Pons (tissue), 1 donor: ENCODE data around the gene LSG1.

ENCODE experiments used
- DNase-seq: peaks from one replicate; pipeline ENCODE4 v3.0.0-alpha.2; 2016; ENCODE audit warnings: low spot score

The LSG1 gene

DNA sequence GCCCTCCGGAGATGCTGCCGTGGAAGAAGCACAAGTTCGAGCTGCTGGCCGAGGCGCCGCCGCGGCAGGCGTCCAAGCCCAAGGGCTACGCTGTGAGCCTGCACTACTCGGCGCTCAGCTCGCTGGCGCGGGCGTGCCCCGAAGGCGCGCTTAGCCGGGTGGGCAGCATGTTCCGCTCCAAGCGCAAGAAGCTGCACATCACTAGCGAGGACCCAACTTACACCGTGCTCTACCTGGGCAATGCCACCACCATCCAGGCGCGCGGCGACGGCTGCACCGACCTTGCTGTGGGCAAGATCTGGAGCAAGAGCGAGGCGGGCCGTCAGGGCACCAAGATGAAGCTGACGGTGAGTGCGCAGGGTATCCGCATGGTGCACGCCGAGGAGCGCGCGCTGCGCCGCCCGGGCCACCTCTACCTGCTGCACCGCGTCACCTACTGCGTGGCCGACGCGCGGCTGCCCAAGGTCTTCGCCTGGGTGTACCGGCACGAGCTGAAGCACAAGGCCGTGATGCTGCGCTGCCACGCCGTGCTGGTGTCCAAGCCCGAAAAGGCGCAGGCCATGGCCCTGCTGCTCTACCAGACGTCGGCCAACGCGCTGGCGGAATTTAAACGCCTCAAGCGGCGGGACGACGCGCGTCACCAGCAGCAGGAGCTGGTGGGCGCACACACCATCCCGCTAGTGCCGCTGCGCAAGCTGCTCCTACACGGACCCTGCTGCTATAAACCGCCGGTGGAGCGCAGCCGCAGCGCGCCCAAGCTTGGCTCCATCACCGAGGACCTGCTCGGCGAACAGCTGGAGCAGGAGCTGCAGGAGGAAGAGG is 15.0 kb upstream of the LSG1 start:
- DNase-seq: no peak

GRCh38 chr3:194686414-194686815 is 14.4 kb upstream of the LSG1 start:
- DNase-seq: no peak

DNA sequence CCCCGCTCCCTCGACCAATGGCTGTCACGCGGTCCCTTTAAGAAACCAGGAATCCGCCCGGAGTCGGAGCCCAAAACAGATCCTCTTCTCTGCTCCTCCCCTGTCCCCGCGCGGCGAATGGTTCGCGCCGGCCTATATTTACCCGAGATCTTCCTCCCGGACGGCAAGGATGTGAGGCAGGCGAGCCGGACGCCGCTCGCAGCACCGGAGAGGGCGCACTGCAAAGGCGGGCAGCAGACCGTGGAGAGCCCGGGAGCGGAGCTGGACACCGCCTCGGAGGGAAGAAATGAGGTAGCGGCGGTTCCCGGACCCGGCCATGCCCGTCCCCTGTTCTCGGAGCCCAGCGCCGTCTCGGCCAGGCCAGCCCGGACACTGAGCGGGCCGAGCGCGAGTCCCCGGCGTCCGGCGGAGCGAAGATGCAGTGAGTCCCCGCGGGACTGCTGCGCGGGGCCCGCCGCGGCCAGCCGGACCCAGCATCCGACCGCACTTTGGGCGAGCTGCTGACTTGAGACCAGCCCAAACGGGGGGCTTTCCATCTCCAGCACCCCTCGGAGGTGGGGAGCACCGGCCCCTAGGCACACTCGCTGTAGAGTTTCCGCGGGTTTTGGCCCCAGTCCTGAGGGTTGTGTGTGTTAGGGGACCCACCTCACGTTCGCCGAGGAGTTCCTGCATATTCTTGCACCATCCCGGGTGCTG is 13.9 kb upstream of the LSG1 start, which contains the start of gene FAM43A:
Gene FAM43A, plus strand, starts transcription at position 166 of the 696 bp plus-strand sequence. CDS start 944 bp downstream, outside the sequence.
- peak; percentile 80 for DNase-seq

- no peak for DNase-seq
Measured at GRCh38 chr3:194685065-194685717, 13.2 kb upstream of the LSG1 start.

GRCh38 chr3:194683380-194683779 is 11.4 kb upstream of the LSG1 start:
- DNase-seq: no peak

DNA sequence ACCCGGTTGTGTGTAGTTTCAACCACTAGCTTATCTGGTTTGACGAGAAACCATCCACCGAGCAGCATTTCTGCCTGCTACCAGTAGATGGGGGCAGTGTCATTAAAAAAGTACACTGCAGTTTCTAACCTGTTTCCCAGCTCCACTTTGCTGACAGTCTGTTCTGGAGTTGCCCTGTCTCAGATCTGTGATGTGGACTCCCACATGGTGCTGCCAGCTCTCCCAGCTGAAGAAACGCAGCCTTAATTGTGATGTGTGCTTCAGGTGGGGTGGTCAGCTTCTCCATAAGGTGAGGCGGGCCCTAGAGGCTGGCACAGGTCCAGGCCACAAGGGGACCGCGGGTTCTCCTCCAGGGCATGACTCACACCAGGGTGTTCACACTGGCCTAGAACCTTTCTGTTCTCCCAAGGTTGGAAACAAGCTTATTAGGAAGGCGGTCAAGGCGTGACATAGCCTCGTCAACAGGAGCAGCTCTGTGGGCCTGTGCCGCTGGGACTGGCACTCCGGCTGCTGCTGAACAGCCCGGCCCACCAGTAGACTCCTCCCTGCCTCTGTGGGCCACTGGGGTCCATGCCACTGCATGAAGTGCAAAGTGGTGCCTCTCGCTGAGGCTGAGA is 10.8 kb upstream of the LSG1 start:
- peak; percentile 88 for DNase-seq

- no peak for DNase-seq
Measured at GRCh38 chr3:194682189-194682693, 10.2 kb upstream of the LSG1 start.

- no peak for DNase-seq
Measured at GRCh38 chr3:194680888-194681615, 9.1 kb upstream of the LSG1 start.

GRCh38 chr3:194676471-194676870 is 4.5 kb upstream of the LSG1 start:
- no peak for DNase-seq

- no peak for DNase-seq
Measured at GRCh38 chr3:194675680-194676079, 3.7 kb upstream of the LSG1 start.

DNA sequence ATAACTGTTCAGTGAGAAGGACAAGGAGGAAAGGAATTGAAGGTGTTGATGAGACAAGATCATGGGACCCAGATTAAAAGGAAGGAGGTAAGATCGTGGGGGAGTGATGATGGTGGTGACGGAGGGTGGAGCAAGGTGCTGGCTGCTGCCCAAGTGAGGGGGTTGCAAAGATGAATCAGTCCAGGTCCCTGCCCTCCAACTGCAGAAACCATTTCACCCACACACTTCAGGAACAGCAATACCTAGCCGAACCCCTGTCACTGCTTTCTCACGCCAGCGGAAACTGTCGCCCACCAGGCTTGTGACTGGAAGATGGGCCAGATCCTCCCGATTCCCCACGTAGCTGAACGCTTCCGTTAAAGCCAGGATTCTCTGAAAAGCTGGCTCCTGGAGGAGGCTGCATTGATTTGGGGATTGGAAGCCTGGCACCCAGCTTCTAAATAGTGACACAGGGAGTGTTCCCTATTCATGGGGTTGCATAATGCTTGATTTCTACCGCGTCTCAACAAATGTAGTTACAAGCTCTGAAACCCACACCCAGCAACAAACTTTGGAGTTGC is 3.2 kb upstream of the LSG1 start:
- DNase-seq: no peak

DNA sequence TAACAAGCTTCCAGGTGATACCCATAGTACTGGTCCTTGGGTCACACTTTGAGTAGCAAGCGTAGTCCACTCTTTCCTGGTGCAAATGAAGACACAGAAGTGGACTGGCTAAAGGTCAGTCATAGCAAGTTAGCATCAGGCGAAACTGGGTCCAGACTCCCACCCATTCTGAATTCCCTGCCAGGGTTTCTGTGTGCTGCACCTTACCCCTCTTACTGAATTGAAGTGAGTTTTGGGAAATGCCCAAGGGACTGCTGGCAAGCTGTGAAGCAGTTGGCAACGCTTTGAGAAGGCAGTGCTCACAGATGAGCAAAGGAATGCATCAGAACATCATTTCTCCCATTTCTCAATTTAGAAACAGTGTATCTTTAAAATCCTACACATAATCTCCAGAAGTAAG is 1.8 kb upstream of the LSG1 start:
- DNase-seq: no peak

DNA sequence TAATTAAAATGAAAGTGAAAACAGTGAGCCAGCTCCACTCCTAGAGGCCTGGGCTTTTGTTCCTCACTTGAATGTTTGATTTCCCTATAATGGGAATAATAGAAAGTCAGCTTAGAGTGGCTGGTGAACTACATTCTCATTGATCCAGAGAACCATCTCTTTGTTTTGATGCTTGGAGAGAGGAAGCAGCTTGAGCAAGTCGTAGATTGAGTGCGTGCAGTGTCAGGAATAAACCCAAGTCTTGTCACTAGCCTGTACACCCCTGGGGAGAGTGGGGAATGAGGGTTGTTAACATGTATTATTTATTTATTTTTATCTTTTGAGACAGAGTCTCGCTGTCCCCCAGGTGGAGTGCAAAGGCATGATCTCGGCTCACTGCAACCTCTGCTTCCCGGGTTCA is 885 bp upstream of the LSG1 start:
- peak; percentile 49 for DNase-seq

DNA sequence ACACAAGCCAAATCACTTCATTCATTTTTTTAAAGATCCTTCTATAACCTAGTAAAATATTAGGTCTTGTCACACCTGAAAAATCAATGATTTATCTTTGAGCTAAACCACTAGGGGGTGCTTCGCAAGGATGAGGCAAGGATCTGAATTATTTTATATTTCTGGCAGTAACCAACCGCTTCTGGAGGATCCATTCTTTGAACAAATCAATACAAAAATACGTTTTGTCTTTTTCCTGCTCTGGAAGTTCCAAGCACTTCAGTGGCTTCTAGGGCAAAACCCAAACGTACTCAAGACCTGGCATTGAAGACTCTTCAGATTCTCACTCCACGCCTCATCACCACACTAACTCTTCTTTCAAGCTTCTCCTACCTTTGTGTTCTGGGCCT is 486 bp downstream of the LSG1 start:
- no peak for DNase-seq

DNA sequence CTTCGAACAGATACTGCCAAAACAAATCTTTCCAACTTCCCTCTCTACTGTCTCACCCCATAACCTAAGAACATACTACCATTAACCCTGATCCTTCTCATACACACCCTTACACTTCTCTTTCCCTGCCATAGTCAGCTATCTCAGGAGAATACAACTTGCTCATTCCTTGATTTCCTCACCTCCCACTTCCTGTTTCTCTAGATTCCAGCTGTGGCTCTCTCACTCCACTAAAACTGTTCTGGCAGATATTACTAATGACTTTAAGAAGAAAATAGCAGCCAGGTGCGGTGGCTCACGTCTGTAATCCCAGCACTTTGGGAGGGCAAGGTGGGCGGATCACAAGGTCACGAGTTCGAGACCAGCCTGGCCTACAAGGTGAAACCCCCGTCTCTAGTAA is 4.6 kb downstream of the LSG1 start:
- DNase-seq: no peak

- no peak for DNase-seq
Measured at GRCh38 chr3:194664857-194665256, 7.1 kb downstream of the LSG1 start.

DNA sequence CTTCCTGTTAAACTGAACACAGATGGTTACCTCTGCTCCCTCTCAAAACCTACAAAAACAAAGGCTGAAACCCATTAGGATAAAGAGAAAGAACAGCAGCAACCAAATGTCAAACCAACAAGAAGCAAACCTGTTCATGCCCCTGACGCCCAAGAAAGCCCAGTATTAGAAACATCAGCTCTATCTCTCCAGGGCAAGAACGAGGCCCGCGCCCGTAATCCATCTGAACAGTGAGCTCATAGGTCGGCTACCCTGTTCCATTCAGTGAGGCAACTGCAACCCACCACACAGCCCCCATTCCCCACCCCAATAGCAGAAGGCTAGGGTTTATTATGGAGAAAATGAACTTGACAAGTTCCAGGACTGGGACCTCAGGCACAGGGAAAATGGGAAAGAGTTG is 10.0 kb downstream of the LSG1 start:
- DNase-seq: no peak

GRCh38 chr3:194661374-194661773 is 10.6 kb downstream of the LSG1 start:
- no peak for DNase-seq

- DNase-seq: no peak
Measured at GRCh38 chr3:194659778-194660177, 12.2 kb downstream of the LSG1 start.

GRCh38 chr3:194658477-194659242 is 13.3 kb downstream of the LSG1 start:
- no peak for DNase-seq
